ENCODE data around the gene LGR5. TPM values are rescaled to one million over a fixed set of nuclear protein-coding genes. Genes with fewer than 3 reads are reported as not detected.

The LGR5 gene
- total and polyA plus RNA-seq, 2 donors (not counting 3 experiments of a cell fraction or from before 2014, with no cell fraction given): not detected

GRCh38 chr12:71449373-71450070 lies 9.9 kb downstream of the LGR5 start:
- no peaks in the 10 kb centered on the region for H3K9me1 ChIP-seq (replicated peaks; ENCODE audit: control insufficient read depth, extremely low read depth, insufficient read depth, low read length)
- peaks cover 10 to 25% of the 10 kb centered on the region in 2 experiments for H3K27me3 ChIP-seq (ENCODE audit: control insufficient read depth in 2 of 2, insufficient read depth in 2 of 2, low read length in 2 of 2)
- dilution Hi-C loops (cut with MboI; ENCODE audit: extremely low pct_ligation_motif_present, low sequenced_read_pairs): no loop called here

More at GRCh38 chr12:71449373-71450070, 9.9 kb downstream of the LGR5 start:
- Histone ChIP-seq H4K20me1 (replicated peaks; ENCODE audit: control insufficient read depth, extremely low read depth, insufficient read depth, low read length) (no peaks in the 10 kb centered on the region), H3K9ac (replicated peaks; ENCODE audit: extremely low read depth, insufficient read depth, low read length) (no peak overlapping the region), H3K4me1 (ENCODE audit: control insufficient read depth, extremely low read depth, insufficient read depth, low read length) (no peaks in the 10 kb centered on the region), H3K79me2 (ENCODE audit: control insufficient read depth, insufficient read depth, low read length) (no peaks in the 10 kb centered on the region), H3K27ac (ENCODE audit: insufficient read depth, low read depth, low read length) (no peak overlapping the region), H3K4me2 (ENCODE audit: insufficient read depth, low read length) (no peak overlapping the region), H3K4me3 (replicated peaks in 1 of 3; ENCODE audit: insufficient read depth in 1 of 3, low read depth in 1 of 3, low read length in 3 of 3) (no peak overlapping the region), H3K9me3 (replicated peaks; ENCODE audit: control insufficient read depth, insufficient read depth, low read length) (no peaks in the 10 kb centered on the region), H2AFZ (ENCODE audit: low read depth, low read length) (no peak overlapping the region), H3K36me3 (ENCODE audit: control insufficient read depth in 2 of 2, extremely low read depth in 1 of 2, insufficient read depth in 2 of 2, low read length in 2 of 2) (no peaks in the 10 kb centered on the region)
- intact Hi-C loops (cut with micrococcal nuclease): no loop called here
- TF ChIP-seq FOS (IDR thresholded peaks at IDR 0.05; ENCODE audit: borderline replicate concordance, insufficient read depth, low read length) (no peak), GATA2 (IDR thresholded peaks at IDR 0.05; ENCODE audit: insufficient read depth, insufficient read length, low read depth, low read length) (no peak), JUN (IDR thresholded peaks at IDR 0.05; ENCODE audit: borderline replicate concordance, insufficient read depth, insufficient read length, low read depth) (no peak), MYC (IDR thresholded peaks at IDR 0.05; ENCODE audit: low read depth, low read length) (no peak), EZH2 (IDR thresholded peaks at IDR 0.05; ENCODE audit: borderline replicate concordance, low read depth, low read length, severe bottlenecking) (no peak), MAX (IDR thresholded peaks at IDR 0.05; ENCODE audit: insufficient read depth, insufficient read length) (no peak), POLR2AphosphoS5 (IDR thresholded peaks at IDR 0.05; ENCODE audit: insufficient read depth, low read depth, low read length) (no peak), POLR2A (IDR thresholded peaks at IDR 0.05; ENCODE audit: low read depth, low read length) (no peak)
- TF ChIP-seq, protein P1, sequence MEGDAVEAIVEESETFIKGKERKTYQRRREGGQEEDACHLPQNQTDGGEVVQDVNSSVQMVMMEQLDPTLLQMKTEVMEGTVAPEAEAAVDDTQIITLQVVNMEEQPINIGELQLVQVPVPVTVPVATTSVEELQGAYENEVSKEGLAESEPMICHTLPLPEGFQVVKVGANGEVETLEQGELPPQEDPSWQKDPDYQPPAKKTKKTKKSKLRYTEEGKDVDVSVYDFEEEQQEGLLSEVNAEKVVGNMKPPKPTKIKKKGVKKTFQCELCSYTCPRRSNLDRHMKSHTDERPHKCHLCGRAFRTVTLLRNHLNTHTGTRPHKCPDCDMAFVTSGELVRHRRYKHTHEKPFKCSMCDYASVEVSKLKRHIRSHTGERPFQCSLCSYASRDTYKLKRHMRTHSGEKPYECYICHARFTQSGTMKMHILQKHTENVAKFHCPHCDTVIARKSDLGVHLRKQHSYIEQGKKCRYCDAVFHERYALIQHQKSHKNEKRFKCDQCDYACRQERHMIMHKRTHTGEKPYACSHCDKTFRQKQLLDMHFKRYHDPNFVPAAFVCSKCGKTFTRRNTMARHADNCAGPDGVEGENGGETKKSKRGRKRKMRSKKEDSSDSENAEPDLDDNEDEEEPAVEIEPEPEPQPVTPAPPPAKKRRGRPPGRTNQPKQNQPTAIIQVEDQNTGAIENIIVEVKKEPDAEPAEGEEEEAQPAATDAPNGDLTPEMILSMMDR (IDR thresholded peaks at IDR 0.05; ENCODE audit: extremely low read depth in 1 of 2, insufficient read depth in 1 of 2, low read depth in 1 of 2, low read length in 2 of 2): no peak
- DNase-seq (ENCODE audit: low read depth, low spot score) (no peak), FAIRE-seq (no peak)
- ChIA-PET POLR2A (no interaction called here), CTCF (no interaction called here)
- BruUV-seq (replicated peaks): no TSS peak

Measured in endothelial cell of umbilical vein (primary cell).